Hippocampal formation (tissue), 2 donors: ENCODE measurements around the gene EIF5B.

ENCODE experiments used
- DNase-seq, 2 donors: peaks; one replicate each; lab custom pipeline; 2025; lab: John Stamatoyannopoulos, UW

Gene EIF5B

GRCh38 chr2:99404797-99405669, 67.8 kb downstream of the EIF5B start:
- DNase-seq, result no peak

DNA sequence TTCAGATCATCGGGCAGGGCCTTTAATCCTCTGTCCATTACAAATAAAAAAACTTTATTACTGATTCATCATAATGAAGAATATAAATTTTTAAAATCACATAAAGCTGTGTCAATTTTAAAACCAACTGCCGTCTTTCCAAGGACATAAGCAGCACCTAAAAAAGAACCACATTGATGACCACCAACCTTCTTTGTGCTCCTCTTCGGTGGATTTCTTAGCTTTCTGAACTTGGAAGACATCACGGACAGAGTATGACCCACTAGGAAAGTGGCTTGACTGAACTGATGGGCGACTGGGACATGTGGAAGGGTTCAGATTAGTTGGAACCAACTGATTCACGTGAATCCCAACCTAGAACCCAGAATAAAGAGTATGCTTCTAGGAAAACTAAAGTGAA, 68.9 kb downstream of the EIF5B start:
- no peak for DNase-seq

GRCh38 chr2:99410276-99410675, 73.1 kb downstream of the EIF5B start:
- no peak for DNase-seq

DNA sequence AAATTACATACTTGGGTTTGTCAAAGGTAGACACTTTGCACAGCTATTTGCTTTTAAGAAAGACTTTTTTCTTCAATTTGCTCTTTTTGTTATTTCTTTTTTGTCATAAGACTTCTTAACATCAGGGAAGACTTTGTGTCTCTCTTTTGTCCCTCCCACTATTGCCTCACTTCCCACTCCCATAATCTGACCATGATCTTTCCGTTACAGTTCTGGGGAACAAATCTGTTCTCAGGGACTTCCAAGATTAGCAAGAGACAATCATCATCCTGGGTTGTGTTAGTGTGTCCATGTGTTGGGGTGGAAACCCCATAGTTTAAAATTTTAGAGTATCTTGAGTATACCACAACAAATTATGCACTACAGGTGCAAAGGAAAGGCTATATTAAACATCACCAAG, 77.4 kb downstream of the EIF5B start:
- DNase-seq, result no peak

- DNase-seq, result no peak
Measured at GRCh38 chr2:99417396-99417795, 80.2 kb downstream of the EIF5B start.

DNA sequence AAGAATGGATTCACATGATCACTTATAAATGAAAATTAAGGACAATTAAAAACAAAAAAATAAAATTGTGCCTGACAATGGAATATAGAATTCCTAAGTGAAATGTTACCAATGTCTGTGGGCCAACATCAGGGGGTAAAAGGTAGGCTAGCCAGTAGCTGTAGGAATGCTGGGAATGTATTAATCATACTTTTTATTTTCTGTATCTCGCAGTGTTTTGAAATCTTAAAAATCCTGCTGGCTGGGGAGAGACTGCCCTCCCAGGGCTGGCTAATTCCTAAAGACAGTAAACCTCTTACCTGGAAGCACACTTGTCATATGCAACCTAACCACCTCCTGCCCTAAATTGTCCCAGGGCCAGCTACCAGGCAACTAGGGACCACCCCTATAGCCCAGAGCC, 82.8 kb downstream of the EIF5B start:
- no peak for DNase-seq

DNA sequence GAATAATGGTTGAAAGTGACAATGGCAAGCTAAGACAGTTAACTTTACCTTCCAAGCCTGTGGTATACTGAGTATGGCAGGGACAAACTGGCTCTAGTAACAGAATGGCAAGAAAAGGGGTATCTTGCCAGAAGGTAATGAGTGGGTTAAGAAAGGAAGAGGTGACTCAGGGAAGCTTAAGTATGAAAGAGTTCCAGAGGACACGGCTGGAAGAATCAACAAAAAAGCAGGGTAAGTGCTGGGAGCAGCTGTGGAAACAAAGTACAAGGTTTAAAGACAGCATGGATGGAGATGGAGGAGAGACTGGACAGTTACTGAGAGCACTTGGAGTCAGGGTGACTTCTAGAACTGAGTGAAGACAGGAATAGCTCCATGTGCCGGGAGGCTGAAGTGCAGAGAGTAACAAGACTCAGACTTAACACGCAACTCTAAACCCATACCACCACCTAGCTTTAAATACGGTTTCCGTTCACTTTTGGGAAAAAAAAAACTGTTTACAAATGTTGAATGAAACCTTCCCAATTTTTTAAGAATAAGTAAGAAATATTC, 83.6 kb downstream of the EIF5B start:
- no peak for DNase-seq

DNA sequence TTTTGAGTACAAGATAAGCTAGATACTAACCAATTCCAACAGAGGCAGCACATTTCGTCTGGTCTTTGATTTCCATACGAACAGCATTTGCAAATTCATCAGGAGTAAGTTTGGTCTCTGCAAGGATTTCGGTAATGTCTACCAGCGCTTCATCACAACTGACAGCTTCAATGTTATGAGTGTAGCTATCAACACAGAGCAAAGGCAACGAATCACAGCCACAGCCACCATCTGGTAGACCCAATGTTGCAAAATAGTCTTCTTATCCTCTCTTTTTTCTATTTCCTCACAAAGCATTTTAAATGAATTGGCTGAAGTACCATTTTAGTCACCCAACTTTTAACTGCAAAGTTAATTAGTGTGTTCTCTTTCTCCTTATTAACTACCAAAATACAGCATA, 84.3 kb downstream of the EIF5B start:
- DNase-seq, result no peak

GRCh38 chr2:99422599-99422998, 85.4 kb downstream of the EIF5B start:
- DNase-seq, result no peak

- DNase-seq, result no peak
Measured at GRCh38 chr2:99424371-99424770, 87.2 kb downstream of the EIF5B start.

- no peak for DNase-seq
Measured at GRCh38 chr2:99425022-99425421, 87.8 kb downstream of the EIF5B start.

DNA sequence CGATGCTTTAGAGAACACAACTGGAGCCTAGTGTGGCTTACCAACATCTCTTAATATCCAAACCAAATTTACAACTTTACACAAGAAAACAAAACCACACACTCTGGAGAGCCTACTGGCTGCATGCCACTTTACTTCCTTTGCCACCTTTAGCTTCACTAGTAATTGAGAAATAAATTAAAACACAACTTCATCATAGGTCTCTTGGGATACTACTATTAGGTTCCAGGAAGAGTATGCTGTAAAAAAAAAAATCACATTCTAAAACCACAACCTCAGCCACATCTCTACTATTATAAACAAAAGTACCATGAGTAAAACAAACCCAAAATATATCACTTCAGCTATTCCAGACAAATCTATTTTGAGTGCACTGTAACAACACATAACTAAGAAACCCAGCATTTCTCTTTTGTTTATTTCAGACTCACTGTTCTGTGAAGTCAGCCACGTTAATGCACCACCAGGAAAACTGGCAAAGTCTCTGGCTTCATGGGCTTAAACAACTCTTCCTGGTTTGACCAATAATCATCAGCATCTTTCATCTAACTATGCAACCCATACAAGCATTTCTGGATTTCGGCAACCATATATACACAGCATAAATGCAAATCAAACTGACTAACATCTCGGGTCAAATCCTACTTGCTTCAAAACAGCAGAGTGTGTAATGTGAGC, 93.6 kb downstream of the EIF5B start:
- DNase-seq, result no peak

GRCh38 chr2:99431587-99432275, 94.5 kb downstream of the EIF5B start:
- no peak for DNase-seq

- DNase-seq, result no peak
Measured at GRCh38 chr2:99433340-99433739, 96.2 kb downstream of the EIF5B start.

- DNase-seq, result no peak
Measured at GRCh38 chr2:99436874-99437273, 99.7 kb downstream of the EIF5B start.

- DNase-seq, result no peak
Measured at GRCh38 chr2:99439971-99440505, 102.8 kb downstream of the EIF5B start.

GRCh38 chr2:99442837-99443236, 105.6 kb downstream of the EIF5B start:
- no peak for DNase-seq

- DNase-seq, result no peak
Measured at GRCh38 chr2:99444222-99444621, 107.0 kb downstream of the EIF5B start.

DNA sequence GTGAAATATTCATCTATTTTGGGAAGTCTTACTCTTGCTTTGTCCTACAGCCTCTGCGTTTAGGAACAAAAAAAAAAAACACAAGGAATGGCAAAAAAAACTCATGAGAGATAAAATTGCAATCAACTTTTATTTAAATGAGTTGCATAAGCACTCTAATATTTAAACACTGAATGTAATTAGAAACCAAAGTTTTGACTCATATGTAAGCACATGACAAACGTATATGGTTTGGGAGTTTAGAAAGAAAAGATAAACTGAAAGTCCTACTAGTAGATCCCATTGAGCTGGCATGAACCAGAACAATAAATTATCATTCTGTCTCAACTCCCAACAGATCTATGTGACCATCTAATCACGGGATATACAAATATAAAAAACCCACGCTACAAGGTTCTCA, 107.9 kb downstream of the EIF5B start:
- no peak for DNase-seq

DNA sequence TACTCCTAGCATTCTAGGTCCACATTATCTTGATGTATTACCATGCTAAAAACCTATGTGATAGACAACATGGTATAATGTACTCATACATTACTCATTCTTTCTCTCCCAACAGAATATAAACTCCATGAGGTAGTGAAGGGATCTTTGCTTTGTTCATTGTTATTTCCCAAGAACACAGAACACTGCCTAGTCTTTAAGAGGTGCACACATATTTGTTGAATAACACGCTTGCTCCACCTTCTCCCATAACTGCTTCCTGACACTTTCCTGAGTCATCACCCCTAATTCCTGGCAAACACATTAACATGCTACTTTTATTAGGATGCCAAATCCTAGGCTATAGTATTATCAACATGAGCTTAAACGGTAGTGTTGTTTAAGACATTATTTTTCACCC, 111.4 kb downstream of the EIF5B start:
- no peak for DNase-seq

- no peak for DNase-seq
Measured at GRCh38 chr2:99450199-99450598, 113.0 kb downstream of the EIF5B start.
